MM.1S (cell line): ENCODE results near the gene PRSS36.

Source experiments
- DNase-seq: peaks from one replicate; pipeline ENCODE4 v3.0.0-alpha.2; 2015
- H2AFZ ChIP-seq: fragments of 300-600 bp; sonication (generic); 2 replicates; pipeline ENCODE4 v1.6.0; 2016; ENCODE audit warnings: antibody characterized with exemption, low read length
- H3F3A ChIP-seq: fragments of 300-600 bp; sonication (generic); 2 replicates; pipeline ENCODE4 v1.6.1; 2016; ENCODE audit warnings: mild to moderate bottlenecking, antibody characterized with exemption, low read length, moderate library complexity, mixed read lengths; ENCODE audit not compliant: insufficient read depth
- H3K27ac ChIP-seq: fragments of 300-600 bp; sonication (generic); 2 replicates; pipeline ENCODE4 v1.5.1; 2016; ENCODE audit warnings: mild to moderate bottlenecking, low read length
- H3K27me3 ChIP-seq: fragments of 300-600 bp; sonication (generic); replicated peaks from 2 replicates; pipeline ENCODE4 v1.6.0; 2016; ENCODE audit warnings: low read length; ENCODE audit not compliant: insufficient read depth
- H3K36me3 ChIP-seq: fragments of 300-600 bp; sonication (generic); replicated peaks from 2 replicates; pipeline ENCODE4 v1.6.1; 2016; ENCODE audit warnings: mild to moderate bottlenecking, low read length, mixed read lengths; ENCODE audit not compliant: insufficient read depth
- H3K4me1 ChIP-seq: fragments of 300-600 bp; sonication (generic); 2 replicates; pipeline ENCODE4 v1.6.1; 2016; ENCODE audit warnings: low read length, mixed read lengths
- H3K4me2 ChIP-seq: fragments of 300-600 bp; sonication (generic); 2 replicates; pipeline ENCODE4 v1.6.0; 2016; ENCODE audit warnings: low read depth, low read length
- H3K4me3 ChIP-seq: fragments of 300-600 bp; sonication (generic); 2 replicates; pipeline ENCODE4 v1.5.1; 2016; ENCODE audit warnings: low read length, mixed read lengths
- H3K79me2 ChIP-seq: fragments of 300-600 bp; sonication (generic); 2 replicates; pipeline ENCODE4 v1.6.1; 2016; ENCODE audit warnings: mixed run types, low read length, mixed read lengths
- H3K9ac ChIP-seq: fragments of 300-600 bp; sonication (generic); 2 replicates; pipeline ENCODE4 v1.6.1; 2016; ENCODE audit warnings: low read length, mixed read lengths
- H3K9me2 ChIP-seq: fragments of 300-600 bp; sonication (generic); replicated peaks from 2 replicates; pipeline ENCODE4 v1.6.1; 2016; ENCODE audit warnings: mild to moderate bottlenecking, low read length, mixed read lengths; ENCODE audit not compliant: insufficient read depth
- H3K9me3 ChIP-seq: fragments of 300-600 bp; sonication (generic); replicated peaks from 2 replicates; pipeline ENCODE4 v1.6.1; 2016; ENCODE audit warnings: mild to moderate bottlenecking, low read length, mixed read lengths; ENCODE audit not compliant: insufficient read depth
- H4K20me1 ChIP-seq: fragments of 300-600 bp; sonication (generic); 2 replicates; pipeline ENCODE4 v1.6.1; 2016; ENCODE audit warnings: mild to moderate bottlenecking, low read length, moderate library complexity, mixed read lengths; ENCODE audit not compliant: insufficient read depth
- EZH2 ChIP-seq: fragments of 300-600 bp; sonication (generic); optimal IDR thresholded peaks from 2 replicates; pipeline ENCODE3; 2017; ENCODE audit warnings: low read depth, mild to moderate bottlenecking, antibody characterized with exemption, low read length, mixed read lengths
- EZH2phosphoT487 ChIP-seq: fragments of 300-600 bp; sonication (generic); IDR thresholded peaks from 2 replicates; pipeline ENCODE4 v1.6.1; 2018; ENCODE audit warnings: antibody characterized with exemption, low read length
- TF ChIP-seq, protein P1 (sequence below): fragments of 300-600 bp; sonication (generic); IDR thresholded peaks from 2 replicates; pipeline ENCODE4 v1.5.1; 2016; ENCODE audit warnings: antibody characterized with exemption, low read length, mixed read lengths

Gene PRSS36

DNA sequence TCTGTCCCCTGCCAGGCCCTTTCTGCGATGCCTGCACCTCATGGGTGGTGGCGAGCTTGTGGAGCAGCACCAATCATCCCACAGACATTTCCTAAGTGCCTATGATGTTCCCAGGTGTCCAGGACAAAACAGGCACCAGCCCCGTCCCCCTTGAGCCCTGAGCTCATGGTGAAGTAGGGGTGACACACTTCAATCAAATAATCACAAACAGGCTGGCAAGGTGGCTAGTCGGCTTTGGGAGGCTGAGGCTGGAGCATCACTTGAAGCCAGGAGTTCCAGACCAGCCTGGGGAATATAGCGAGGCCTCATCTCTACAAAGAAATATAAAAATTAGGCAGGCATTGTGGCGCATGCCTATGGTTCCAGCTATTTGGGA is 13.6 kb downstream of the PRSS36 start:
- Histone ChIP-seq H3K36me3 (no peaks in the 10 kb centered on the region), H3K4me2 (no peak overlapping the region), H3K9me3 (no peaks in the 10 kb centered on the region), H3K79me2 (no peaks in the 10 kb centered on the region), H3K27me3 (no peaks in the 10 kb centered on the region), H4K20me1 (no peaks in the 10 kb centered on the region), H3K4me3 (no peak overlapping the region), H3K9me2 (no peaks in the 10 kb centered on the region), H3F3A (no peaks in the 10 kb centered on the region), H3K9ac (no peak overlapping the region), H3K4me1 (peaks cover 2% of the 10 kb centered on the region), H3K27ac (no peak overlapping the region), H2AFZ (no peak overlapping the region)
- no peak for DNase-seq
- TF ChIP-seq EZH2 (no peak), EZH2phosphoT487 (no peak)
- TF ChIP-seq, protein P1, sequence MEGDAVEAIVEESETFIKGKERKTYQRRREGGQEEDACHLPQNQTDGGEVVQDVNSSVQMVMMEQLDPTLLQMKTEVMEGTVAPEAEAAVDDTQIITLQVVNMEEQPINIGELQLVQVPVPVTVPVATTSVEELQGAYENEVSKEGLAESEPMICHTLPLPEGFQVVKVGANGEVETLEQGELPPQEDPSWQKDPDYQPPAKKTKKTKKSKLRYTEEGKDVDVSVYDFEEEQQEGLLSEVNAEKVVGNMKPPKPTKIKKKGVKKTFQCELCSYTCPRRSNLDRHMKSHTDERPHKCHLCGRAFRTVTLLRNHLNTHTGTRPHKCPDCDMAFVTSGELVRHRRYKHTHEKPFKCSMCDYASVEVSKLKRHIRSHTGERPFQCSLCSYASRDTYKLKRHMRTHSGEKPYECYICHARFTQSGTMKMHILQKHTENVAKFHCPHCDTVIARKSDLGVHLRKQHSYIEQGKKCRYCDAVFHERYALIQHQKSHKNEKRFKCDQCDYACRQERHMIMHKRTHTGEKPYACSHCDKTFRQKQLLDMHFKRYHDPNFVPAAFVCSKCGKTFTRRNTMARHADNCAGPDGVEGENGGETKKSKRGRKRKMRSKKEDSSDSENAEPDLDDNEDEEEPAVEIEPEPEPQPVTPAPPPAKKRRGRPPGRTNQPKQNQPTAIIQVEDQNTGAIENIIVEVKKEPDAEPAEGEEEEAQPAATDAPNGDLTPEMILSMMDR = no peak

DNA sequence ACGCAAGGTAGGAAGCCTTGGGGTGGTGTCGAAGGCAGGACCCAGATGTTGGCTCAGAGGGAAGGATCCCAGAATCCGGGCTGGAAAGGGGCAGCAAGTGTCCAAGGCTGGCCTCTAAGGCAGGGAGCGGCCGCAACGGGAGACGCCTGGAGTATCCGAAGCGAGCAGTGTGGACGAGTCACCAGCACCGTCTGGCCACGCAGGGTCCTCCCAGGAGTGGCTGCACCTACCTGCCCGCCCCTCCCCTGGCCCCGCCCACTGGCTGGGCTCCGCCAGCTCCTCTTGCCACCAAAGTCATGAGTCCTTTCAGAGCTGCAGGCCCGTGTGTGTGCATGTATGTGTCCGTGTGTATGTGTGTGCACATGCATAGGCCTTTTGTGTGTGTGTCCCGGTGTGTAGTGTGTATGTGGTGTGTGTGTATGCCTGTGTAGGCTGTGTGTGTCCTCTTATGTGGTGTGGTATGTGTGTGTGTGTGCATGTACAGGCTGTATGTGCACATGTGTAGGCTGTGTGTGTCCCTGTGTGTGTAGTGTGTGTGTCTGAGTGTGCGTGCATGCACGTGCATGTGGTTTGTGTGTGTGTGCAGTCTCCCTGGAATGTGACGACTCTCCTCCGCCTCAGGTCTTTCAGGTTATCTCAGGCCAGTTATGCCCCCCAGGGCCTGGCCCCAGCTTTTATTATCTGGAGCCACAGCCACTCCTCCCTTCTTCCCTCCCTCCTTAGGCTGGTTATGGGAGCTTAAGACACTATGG is 14.2 kb downstream of the PRSS36 start, which contains the start of gene PRSS8:
Gene PRSS8, minus strand, starts transcription at position 193 of the 752 bp plus-strand sequence. CDS start 229 bp downstream, outside the sequence.
- Histone ChIP-seq H3F3A (no peaks in the 10 kb centered on the region), H3K27me3 (no peaks in the 10 kb centered on the region), H3K4me3 (no peak within 1 kb of the TSS), H4K20me1 (no peaks in the 10 kb centered on the region), H3K9me2 (no peaks in the 10 kb centered on the region), H3K4me2 (no peak within 1 kb of the TSS), H3K36me3 (no peaks in the 10 kb centered on the region), H3K27ac (no peak within 1 kb of the TSS), H3K79me2 (no peaks in the 10 kb centered on the region), H3K9ac (no peak within 1 kb of the TSS), H3K9me3 (no peaks in the 10 kb centered on the region), H3K4me1 (no peaks in the 10 kb centered on the region), H2AFZ (no peak within 1 kb of the TSS)
- no peak for TF ChIP-seq EZH2
- no peak for TF ChIP-seq EZH2phosphoT487
- TF ChIP-seq, protein P1 = no peak
- DNase-seq = no peak

DNA sequence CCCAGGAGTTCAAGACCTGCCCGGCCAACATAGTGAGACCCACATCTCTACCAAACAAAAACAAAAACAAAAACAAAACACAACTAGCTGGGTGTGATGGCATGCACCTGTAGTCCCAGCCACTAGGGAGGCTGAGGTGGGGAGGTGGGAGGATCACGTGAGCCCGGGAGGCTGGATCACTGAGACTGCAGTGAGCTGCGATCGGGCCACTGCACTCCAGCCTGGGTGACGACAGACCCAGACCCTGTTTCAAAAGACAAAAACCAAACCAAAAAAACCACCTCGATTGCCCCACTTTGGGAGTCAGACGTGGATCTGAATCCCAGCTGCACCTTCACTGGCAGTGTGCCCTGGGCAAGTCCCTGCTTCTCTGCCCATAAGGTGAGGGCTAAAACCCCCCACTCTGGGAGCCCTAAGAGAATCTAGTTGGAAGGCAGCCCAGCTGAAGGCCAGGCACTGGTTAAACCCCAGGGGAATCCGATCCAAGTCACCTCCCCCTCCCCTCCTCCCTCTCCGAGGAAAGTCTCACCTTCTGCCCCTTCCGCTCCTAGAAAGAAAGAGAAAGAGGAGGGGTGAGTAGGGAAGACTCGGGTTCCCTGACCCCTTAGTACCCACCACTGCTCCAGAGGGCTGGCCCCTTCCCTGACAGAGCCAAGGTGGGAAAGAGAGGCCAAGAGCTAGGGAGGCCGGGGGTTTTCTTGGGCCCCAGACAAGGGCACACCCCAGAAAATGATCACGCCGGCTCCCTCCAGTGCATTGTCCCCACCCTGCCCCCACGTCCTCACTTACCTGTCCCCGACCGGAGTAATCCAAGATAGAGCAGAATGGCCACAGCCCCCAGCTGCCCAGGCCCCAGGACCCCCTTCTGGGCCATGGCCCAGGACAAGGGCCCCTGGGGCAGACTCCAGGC is 15.0 kb downstream of the PRSS36 start:
- TF ChIP-seq EZH2 = no peak
- DNase-seq = no peak
- Histone ChIP-seq H4K20me1 (no peaks in the 10 kb centered on the region), H3F3A (no peaks in the 10 kb centered on the region), H3K4me3 (no peak overlapping the region), H3K27ac (no peak overlapping the region), H3K36me3 (no peaks in the 10 kb centered on the region), H2AFZ (no peak overlapping the region), H3K4me2 (no peak overlapping the region), H3K9ac (no peak overlapping the region), H3K4me1 (no peaks in the 10 kb centered on the region), H3K79me2 (no peaks in the 10 kb centered on the region), H3K9me3 (no peaks in the 10 kb centered on the region), H3K27me3 (no peaks in the 10 kb centered on the region), H3K9me2 (no peaks in the 10 kb centered on the region)
